Measurements from ENCODE around the gene N4BP2L2. TPM values are rescaled to one million over a fixed set of nuclear protein-coding genes. Genes with fewer than 3 reads are reported as not detected.

The N4BP2L2 gene
- total RNA-seq, 4 donors from 2014 or later: 159 to 263 (median 205) TPM

GRCh38 chr13:32413284-32413683 lies 125.3 kb downstream of the N4BP2L2 start:
- H3K9me3 ChIP-seq: no peaks in the 10 kb centered on the region
- no peaks in the 10 kb centered on the region for H3K27me3 ChIP-seq
- TF ChIP-seq CTCF (IDR thresholded peaks at IDR 0.05) (no peak), POLR2A (IDR thresholded peaks at IDR 0.05) (no peak)

DNA sequence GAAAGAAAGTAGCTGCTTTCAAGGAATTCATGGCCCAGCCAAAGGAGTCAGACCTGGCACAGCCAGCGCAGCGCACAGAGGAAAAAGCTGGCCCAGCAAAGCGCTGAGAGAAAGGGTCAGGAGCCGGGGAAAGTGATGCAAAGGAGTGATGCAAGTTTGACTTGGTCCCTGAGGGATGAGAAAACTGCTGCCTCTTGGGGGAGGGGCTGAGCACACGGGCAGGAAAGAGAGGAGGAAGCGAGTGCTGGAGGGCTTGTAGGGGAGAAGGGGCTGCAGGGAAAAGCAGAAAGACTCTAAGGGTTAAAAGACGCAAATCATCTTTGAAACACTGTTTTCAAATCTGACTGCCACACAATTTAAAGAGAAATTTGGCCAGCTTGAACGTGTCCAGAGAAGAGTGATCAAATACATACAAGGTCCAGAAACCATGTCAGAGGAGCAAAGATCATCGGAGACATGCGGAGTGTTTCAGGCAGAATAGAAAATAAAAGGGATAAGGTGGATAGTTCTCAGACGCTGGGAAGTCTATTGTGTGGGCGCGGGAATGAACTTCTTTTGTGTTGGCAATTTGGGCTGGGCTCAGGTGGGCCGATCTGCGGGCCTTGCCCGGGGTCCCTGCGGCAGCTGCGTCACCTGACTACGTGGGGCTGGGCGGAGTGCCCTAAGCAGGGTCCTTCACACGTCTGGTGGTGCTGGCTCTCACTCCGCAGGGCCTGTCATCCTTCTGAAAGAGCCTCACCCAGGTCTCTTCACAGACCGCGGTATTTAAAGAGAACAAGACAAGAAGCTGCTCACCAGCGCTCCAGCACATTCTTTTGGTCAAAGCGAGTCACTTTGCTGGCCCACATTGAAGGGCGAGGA lies 128.8 kb downstream of the N4BP2L2 start:
- H3K27ac ChIP-seq: no peak overlapping the region

More at GRCh38 chr13:32413284-32413683, 125.3 kb downstream of the N4BP2L2 start:
- no peak for DNase-seq
- H3K4me1 ChIP-seq: no peaks in the 10 kb centered on the region
- H3K27ac ChIP-seq: no peak overlapping the region
- H3K4me3 ChIP-seq: no peak overlapping the region
- no peaks in the 10 kb centered on the region for H3K36me3 ChIP-seq

GRCh38 chr13:32409001-32409313 lies 129.6 kb downstream of the N4BP2L2 start:
- Histone ChIP-seq H3K36me3 (peaks cover 0 to 7% (median 0%) of the 10 kb centered on the region in 3 donors), H3K4me3 (no peak overlapping the region)
- TF ChIP-seq CTCF (IDR thresholded peaks at IDR 0.05) (no peak), POLR2A (IDR thresholded peaks at IDR 0.05) (no peak)

More for the DNA sequence above, 128.8 kb downstream of the N4BP2L2 start:
- Histone ChIP-seq H3K36me3 (peaks cover 0 to 7% (median 0%) of the 10 kb centered on the region in 3 donors), H3K4me1 (no peaks in the 10 kb centered on the region), H3K9me3 (no peaks in the 10 kb centered on the region), H3K27me3 (no peaks in the 10 kb centered on the region), H3K4me3 (no peak overlapping the region)
- TF ChIP-seq CTCF (IDR thresholded peaks at IDR 0.05): no peak
- no peak for TF ChIP-seq POLR2A (IDR thresholded peaks at IDR 0.05)
- DNase-seq: no peak

DNA sequence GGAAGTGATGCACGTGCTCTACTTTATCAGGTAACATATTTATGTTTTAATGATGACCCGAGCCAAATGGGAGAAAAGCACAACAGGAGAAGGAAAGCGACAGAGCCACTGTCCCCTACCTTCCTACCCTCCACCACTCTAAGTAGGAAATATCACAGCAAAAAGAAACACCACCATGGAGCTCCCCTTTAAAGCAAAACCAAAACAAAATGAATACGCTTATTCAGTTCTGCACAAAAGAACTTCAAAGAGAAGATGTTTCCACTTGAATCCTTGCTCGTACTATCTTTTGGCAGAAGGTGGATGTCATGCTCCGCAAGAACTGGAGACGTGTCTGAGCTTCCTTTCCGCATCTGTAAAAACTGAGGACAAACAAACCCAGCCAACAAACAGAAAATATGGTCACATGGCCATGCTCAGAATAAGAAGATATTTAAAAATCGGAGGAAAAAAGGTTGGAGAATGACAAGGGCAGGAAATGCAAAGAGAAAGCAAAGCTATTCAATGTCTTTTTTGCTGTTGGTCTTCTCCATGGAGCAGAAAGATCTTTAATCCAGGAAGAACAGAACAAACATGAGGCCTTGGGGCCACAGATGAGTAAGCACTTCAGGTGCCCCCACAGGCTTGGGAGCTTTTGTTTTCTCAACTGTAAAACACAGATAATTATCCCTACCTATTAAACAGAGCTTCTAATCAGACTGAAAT lies 130.1 kb downstream of the N4BP2L2 start:
- DNase-seq: no peak
- H3K4me3 ChIP-seq: no peak overlapping the region
- TF ChIP-seq POLR2A (IDR thresholded peaks at IDR 0.05): no peak
- no peak for TF ChIP-seq CTCF (IDR thresholded peaks at IDR 0.05)
- no peaks in the 10 kb centered on the region for H3K4me1 ChIP-seq
- H3K36me3 ChIP-seq: peaks cover 0 to 7% (median 0%) of the 10 kb centered on the region in 3 donors
- no peak overlapping the region for H3K27ac ChIP-seq
- H3K9me3 ChIP-seq: no peaks in the 10 kb centered on the region
- no peaks in the 10 kb centered on the region for H3K27me3 ChIP-seq

More at GRCh38 chr13:32409001-32409313, 129.6 kb downstream of the N4BP2L2 start:
- no peaks in the 10 kb centered on the region for H3K27me3 ChIP-seq
- no peaks in the 10 kb centered on the region for H3K4me1 ChIP-seq
- H3K27ac ChIP-seq: no peak overlapping the region
- H3K9me3 ChIP-seq: no peaks in the 10 kb centered on the region
- DNase-seq: no peak

DNA sequence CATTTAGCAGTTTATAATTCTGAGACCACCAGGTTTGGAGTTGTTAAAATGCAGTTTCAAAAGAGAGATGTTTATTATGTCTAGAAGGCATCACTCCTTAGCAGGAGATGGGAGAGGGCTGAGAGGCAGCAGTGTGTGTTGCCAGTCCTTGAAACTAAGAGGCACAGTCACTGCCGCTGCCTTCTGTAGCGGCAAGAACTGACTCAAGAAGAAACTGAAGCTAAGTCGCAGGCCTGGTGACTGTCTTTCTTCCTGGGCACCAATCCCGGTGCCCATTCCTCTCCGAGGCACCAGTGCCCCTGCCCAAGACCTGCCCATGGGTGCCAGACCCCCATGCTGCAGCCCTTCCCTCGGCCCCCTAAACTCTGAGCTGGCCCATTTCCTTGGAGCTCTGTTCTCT lies 130.7 kb downstream of the N4BP2L2 start:
- peaks cover 0 to 11% (median 0%) of the 10 kb centered on the region in 3 donors for H3K36me3 ChIP-seq
- no peak overlapping the region for H3K27ac ChIP-seq
- no peak overlapping the region for H3K4me3 ChIP-seq
- H3K4me1 ChIP-seq: no peaks in the 10 kb centered on the region
- H3K9me3 ChIP-seq: no peaks in the 10 kb centered on the region
- no peak for TF ChIP-seq POLR2A (IDR thresholded peaks at IDR 0.05)
- no peak for TF ChIP-seq CTCF (IDR thresholded peaks at IDR 0.05)
- no peaks in the 10 kb centered on the region for H3K27me3 ChIP-seq
- no peak for DNase-seq
